Stimulated activated CD4-positive, alpha-beta T cell treated with anti-CD3 and anti-CD28 coated beads, Interleukin-4, amount 100 ng/mL, for 24 hours (primary cell): ENCODE measurements around the gene RNASE7.

ENCODE experiments used
- DNase-seq: peaks from one replicate; pipeline ENCODE4 v3.0.0-alpha.2; 2020

The RNASE7 gene

DNA sequence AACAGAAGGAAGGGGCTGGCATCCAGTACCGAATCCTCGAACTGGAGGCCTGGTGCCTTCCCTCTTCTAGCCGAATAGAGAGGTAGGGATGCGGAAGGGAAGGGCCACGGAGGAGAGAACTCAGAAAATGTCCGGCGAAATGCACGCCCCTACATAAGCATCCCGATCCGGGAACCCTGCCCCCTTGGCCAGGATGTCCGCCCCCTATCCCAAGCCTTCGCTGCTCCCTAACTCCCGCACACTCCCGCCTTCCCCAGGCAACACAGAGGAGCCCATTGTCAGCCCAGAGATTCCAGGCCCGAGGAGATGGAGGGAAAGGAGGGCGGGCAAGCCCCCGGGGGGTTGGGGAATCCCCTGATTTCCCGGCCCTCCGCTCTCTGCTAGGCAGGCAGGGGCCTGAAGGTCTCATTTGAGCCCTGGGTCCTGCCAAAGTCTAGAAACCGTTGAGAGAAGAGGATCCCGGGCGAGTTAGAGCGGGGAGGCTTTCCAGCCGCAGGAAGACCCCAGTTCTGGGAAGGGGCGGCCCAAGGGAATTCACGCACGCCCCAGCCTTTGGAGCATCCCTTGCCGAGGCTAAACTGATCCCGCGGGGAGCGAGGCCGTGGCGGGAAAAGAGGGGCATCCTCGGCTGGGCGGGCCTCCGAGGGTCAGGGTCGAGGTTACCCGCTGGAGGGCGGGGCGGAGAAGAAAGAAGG, 27.4 kb downstream of the RNASE7 start:
- DNase-seq: no peak

DNA sequence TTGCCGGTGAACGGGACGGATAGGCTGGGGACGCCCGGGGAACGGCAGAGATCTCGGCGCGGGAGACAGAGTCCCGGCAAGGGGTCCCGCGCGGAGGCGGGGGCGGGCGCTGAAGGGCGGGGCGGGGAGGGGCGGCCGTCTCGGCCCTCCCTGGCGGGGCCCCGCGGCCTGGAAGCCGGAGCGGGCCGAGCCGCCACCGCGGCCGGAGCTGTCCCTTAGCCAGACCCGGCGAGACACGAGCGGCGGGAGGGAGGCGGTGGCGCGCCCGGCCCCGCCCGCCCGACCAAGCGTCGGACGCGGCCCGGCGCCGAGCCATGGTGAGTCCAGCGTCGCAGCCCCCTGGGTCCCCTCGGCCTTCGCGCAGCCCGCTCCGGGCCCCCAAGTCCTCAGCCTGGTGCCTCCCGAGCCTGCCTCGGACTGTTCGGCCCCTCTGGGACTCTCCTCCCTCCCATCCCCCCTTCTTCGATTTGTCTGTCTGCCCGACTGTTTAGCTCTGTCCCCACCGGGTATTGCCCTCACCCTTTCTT, 28.0 kb downstream of the RNASE7 start, which contains the start of gene ARHGEF40:
ARHGEF40 (plus strand) TSS at position 222 of the 527 bp plus-strand sequence; CDS start at position 315, 93 bp downstream.
- peak; percentile 13 for DNase-seq

DNA sequence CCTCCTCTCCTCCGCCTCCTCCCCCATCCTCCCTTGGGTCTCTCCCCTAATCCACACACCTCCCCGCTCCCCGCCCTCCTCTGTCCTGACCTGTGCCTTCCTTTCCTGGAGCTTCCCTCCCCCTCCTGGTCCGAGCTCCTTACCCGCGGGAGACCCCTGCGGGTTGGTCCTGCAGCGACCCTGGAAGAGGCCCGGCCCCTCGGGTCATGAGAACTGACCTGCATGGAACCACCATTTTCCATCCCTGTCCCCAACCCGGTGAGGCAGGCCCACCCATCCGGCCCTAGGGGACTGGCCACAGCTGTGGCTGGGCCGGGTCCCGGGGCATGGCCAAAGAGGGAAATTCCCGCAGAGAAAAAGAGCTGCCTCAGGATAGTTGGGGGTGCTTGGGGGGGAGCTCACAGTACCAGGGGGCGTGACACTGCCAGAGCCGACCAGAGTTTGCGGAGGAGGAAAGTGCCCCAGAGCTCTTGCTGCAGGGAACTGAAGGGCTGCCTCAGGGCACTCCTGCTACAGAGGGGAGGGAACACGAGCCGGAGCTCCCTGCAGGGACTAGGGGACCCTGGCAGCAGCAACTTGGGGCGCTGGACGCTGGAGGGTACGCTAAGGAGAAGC, 28.6 kb downstream of the RNASE7 start:
- peak; percentile 16 for DNase-seq

DNA sequence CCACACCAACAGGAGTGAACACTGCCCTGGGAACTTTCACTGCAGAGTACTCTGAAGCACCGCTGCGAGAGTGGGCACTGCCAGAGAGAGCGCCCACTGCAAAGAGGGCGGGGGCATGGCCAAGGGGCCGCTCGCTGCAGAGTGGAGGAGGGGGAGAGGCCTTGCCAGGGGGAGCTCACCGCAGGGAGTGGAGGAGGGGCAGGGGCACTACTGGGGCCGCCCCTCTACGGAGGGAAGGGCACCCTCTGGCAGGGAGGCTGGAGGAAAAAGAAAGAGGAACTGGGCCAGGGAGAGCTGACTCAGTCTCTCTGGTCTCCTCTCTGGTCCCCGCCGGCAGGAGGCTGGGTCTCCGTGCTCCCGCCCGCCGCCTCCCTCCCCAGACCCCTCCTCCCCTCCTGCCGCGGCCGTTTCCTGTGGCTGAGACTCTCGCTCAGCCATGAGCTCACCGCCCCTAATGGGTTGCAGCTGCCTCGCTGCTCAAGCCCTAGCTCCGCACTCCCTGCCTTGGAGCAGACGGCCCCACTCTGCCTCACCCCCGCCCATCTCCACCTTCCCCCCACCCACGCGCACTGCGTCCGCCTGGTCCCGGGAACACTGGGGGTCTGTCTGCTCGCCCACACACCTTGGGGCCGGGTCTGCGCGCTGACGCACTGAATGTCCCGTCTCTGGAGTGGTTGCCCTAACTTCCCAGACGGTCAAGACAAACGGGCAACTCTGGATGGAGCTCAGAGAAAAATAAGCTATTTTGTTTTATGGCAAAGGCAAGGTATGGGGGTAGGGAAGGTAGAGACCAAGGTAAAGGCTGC, 29.3 kb downstream of the RNASE7 start:
- DNase-seq: peak; percentile 37

DNA sequence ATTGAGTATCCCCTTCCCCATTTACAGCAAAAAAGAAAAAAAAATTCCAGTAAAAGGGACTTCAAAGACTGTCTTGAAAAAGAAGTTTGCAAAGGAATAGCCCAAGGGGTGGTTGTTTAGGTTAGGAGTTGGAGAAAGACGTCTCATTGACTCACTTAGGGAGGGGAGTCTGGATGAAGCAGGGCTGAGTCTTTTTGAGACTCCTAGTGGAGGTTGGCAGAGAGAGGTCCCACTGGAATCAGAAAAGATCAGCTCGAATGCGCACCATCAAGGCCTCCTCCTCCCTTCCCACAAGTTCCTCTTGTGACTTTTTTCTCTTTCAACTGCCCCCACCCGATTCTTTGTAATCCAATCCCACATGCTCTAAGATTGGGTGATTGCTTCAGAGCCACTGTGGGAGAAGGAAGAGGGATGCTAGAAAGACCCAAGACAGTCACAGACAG, 29.9 kb downstream of the RNASE7 start:
- DNase-seq: no peak

DNA sequence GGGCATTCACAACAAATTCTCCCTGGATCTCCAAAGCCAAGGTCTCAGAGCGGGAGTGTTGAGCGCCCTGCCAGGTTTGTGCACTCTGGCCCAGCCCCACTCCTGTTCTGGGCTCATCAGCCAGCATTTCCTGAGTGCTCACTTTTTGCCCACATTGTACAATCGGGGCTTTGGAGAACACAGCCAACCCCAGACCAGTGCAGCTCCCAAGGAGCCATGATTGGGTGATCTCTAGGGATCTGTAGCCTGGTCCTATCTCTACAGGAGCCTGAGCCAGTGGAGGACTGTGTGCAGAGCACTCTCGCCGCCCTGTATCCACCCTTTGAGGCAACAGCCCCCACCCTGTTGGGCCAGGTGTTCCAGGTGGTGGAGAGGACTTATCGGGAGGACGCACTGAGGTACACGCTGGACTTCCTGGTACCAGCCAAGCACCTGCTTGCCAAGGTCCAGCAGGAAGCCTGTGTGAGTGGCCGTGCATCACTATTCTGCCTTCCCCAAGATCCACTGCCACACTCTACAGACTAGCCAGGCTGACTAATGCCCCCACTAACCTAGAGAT, 30.7 kb downstream of the RNASE7 start:
- no peak for DNase-seq

DNA sequence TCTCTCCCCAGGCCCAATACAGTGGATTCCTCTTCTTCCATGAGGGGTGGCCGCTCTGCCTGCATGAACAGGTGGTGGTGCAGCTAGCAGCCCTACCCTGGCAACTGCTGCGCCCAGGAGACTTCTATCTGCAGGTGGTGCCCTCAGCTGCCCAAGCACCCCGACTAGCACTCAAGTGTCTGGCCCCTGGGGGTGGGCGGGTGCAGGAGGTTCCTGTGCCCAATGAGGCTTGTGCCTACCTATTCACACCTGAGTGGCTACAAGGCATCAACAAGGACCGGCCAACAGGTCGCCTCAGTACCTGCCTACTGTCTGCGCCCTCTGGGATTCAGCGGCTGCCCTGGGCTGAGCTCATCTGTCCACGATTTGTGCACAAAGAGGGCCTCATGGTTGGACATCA, 31.8 kb downstream of the RNASE7 start:
- no peak for DNase-seq

DNA sequence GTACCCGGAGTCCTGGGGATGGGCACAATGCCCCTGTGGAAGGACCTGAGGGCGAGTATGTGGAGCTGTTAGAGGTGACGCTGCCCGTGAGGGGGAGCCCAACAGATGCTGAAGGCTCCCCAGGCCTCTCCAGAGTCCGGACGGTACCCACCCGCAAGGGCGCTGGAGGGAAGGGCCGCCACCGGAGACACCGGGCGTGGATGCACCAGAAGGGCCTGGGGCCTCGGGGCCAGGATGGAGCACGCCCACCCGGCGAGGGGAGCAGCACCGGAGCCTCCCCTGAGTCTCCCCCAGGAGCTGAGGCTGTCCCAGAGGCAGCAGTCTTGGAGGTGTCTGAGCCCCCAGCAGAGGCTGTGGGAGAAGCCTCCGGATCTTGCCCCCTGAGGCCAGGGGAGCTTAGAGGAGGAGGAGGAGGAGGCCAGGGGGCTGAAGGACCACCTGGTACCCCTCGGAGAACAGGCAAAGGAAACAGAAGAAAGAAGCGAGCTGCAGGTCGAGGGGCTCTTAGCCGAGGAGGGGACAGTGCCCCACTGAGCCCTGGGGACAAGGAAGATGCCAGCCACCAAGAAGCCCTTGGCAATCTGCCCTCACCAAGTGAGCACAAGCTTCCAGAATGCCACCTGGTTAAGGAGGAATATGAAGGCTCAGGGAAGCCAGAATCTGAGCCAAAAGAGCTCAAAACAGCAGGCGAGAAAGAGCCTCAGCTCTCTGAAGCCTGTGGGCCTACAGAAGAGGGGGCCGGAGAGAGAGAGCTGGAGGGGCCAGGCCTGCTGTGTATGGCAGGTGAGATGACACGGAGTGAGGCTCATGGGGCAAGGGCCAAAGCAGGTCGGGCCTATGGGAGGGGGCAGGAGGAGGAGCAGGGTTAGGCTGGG, 32.5 kb downstream of the RNASE7 start:
- no peak for DNase-seq

DNA sequence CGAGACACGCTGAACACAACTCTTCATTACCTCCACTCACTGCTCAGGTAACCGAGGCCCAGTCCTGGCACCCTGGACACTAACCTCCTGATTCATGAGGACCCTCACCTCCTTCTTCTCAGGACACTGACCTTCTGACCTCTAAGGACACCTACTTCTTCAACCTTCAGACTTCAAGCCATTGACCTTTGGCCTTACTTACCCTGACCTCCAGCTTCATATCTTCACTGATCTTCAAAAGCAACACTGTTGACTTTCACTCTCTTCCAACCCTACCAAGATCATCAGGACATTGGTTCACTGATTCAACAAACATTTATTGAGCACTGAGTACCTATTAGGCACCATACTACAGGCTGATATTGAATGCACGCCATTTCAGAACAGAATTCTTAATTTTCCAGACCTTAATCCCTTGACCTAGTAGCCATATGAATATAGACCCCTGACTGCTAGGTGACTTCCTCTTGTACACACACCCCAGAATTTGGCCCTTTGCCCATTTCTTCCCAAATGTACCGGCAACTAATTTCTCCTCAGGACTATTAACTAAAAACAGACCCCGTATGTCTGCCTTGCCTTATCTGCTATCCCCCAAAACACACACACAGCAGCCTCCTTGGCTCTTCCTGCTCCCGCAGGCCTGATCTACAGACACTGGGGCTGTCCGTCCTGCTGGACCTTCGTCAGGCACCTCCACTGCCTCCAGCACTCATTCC, 33.7 kb downstream of the RNASE7 start:
- no peak for DNase-seq

DNA sequence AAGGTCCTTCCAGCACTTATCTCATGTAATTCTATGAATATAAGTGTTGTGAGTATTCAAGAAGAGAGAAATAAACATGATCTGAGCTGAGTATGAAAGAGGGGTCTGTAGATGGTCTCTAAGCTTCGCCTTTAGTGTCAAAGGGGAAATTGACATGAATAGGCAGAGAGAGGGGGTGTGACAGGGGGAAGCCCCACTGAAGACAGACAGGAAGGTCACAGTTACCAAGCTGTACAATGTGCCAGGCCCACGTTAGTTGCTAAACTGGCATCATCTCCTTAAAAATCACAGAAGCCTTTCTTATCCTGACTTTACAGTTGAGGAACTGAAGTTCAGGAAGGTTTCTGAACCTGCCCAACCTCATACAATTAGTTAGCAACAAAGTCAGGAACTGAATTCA, 35.5 kb downstream of the RNASE7 start:
- no peak for DNase-seq

DNA sequence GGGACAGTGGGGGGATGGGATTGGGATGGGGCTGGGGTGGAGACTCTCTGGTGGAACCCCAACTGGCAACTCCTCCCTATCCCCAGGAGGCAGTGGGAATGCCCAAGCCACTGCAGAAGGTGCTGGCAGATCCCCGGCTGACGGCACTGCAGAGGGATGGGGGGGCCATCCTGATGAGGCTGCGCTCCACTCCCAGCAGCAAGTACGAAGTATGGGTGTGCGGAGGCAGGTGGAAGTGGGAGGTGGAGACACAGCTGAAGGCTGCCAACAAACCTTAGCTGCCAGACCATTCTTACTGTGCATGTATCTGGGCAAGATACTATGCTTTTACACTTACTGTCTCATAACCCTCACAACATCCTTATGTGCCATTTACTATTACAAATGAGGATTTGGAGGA, 36.1 kb downstream of the RNASE7 start:
- DNase-seq: no peak

DNA sequence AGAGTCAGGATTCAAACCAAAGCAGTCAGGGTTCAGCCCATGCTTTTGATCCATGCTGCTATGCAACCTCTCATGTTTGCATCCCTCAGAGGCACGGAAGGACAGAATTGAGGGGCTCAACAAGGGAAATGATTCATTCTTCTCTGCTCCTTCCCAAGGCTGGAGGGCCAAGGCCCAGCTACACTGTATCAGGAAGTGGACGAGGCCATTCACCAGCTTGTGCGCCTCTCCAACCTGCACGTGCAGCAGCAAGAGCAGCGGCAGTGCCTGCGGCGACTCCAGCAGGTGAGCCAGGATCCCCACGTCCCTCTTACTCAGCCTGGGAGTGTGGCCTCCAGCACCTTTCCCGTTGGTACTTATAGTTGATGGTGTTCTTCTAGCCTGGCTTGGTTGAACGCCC, 36.6 kb downstream of the RNASE7 start:
- DNase-seq: no peak

DNA sequence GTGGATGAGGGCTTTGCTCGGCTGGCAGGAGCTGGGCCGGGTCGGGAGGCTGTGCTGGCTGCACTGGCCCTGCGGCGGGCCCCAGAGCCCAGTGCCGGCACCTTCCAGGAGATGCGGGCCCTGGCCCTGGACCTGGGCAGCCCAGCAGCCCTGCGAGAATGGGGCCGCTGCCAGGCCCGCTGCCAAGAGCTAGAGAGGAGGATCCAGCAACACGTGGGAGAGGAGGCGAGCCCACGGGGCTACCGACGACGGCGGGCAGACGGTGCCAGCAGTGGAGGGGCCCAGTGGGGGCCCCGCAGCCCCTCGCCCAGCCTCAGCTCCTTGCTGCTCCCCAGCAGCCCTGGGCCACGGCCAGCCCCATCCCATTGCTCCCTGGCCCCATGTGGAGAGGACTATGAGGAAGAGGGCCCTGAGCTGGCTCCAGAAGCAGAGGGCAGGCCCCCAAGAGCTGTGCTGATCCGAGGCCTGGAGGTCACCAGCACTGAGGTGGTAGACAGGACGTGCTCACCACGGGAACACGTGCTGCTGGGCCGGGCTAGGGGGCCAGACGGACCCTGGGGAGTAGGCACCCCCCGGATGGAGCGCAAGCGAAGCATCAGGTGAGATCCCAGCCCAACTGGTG, 39.5 kb downstream of the RNASE7 start:
- DNase-seq: no peak

DNA sequence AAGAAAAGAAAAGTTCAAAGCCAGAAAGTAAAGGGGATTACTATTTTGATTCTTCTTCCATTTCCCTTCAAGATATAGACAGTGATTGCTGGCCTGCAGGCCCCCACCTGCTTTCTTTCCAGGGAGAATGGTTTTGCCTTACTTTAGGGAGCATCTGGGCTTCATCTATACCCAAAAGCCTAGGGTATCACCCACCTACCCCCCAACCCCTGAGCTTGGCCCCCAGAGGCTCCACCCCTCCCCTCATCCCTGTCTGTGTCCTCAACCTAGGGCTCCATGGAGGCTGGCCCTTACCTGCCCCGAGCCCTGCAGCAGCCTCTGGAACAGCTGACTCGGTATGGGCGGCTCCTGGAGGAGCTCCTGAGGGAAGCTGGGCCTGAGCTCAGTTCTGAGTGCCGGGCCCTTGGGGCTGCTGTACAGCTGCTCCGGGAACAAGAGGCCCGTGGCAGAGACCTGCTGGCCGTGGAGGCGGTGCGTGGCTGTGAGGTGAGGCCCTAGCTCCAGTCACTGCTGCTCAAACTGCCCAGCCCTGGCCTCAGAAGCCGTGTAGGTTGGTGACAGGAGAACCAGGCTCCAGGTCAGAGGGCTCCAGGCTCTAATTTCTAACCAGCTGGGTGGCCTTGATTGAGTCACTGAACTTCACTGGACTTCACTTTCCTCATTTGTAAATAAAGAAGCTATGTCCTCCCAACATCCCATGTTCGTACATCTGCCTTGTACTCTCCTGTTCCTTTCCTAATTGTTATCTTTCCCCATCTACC, 41.6 kb downstream of the RNASE7 start:
- no peak for DNase-seq

DNA sequence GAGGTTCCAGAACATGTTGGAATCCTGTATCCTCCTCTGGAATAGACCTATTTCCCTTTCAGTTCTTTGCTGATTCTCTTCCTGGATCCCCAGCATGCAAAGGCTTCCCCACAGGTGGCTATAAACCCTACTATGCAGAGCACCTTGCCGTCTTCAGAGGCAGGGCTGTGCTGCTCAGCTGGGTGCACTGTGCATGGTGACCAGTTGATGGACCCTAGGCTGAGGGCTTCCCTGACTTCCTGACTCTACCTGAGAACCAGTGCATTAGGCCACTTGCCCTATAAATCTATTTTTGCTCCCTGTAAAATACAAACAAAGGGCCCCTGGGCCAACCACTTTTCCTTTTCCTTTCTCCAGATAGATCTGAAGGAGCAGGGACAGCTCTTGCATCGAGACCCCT, 42.2 kb downstream of the RNASE7 start:
- no peak for DNase-seq

DNA sequence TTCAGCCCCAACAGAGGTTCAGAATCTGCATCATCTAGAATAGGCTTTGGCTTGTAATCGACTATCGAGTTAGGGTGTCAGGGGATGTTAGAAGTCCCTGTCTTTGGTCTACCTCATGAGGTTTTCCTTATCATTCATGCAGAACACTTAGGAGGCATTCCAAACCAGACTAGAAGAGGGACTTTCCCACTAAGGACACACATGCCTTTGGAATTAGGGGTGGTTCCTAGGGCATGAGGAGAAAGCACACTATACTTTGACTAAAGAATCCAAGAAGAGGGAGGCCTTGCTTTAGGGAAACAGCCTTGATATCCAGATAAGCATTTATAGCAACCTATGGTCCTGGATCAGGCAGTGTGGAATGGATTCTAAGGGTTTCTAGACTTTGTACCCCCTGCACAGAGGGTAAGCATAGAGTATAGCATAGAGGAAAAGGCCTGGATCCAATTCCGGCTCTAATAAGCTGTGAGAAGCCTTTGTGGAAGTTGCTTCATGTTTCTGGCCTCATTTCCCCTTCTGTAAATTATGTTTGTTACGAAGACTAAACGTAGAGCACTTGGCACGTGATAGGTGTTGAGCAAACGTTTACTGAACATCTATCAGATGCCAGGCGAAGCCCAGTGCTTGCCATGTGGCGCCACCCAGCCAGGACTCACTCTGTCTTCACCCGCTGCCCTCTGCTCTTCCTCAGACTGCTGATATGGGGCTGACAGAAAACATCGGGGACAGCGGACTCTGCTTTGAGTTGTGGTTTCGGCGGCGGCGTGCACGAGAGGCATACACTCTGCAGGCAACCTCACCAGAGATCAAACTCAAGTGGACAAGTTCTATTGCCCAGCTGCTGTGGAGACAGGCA, 43.1 kb downstream of the RNASE7 start:
- no peak for DNase-seq

DNA sequence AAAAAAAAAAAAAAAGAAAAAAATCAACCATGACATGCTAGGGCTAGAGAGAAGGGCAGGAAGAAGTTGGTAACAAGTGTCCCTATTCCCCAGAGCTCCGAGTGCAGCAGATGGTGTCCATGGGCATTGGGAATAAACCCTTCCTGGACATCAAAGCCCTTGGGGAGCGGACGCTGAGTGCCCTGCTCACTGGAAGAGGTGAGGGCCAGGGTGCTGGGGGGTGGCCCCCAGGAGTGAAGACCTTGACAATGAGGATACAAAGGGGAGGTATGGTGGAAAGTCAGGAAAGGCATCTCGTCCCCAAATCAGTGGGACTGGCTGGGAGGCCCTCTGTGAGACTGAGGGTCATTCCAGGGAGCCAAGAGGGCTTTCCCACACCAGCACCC, 44.7 kb downstream of the RNASE7 start:
- no peak for DNase-seq

DNA sequence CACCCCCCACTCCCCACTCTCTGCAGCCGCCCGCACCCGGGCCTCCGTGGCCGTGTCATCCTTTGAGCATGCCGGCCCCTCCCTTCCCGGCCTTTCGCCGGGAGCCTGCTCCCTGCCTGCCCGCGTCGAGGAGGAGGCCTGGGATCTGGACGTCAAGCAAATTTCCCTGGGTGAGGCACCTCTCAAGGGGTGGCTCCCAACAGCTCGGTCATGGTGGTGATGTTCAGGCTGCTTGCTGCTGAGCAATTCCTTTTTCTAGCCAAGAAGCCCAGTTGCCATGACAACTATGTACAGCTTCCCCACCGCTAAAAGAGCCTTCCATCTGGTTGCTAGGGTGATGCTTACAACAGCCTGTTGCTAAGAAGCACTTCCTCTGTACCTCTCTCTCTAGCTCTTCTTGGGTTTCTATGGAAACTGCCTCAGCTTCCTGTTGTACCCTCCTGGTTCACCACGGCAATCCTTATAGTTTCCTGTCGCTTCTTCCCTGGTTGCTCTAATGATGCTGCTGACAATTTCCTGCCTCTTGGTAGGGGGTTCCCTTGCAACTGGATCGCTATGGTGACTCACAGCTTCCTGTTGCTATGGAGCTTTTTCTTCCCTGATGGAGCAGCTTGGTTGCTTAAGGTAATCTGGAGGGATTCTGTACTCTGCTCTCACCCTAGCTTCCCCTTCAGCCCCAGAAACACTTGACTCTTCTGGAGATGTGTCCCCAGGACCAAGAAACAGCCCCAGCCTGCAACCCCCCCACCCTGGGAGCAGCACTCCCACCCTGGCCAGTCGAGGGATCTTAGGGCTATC, 45.3 kb downstream of the RNASE7 start:
- peak; percentile 63 for DNase-seq
